Measurements from ENCODE around the gene OPA1. TPM values are rescaled to one million over a fixed set of nuclear protein-coding genes. Genes with fewer than 3 reads are reported as not detected.

OPA1 gene
- total and polyA plus RNA-seq, 2 of the 4 experiments (the other 2 are of a cell fraction), result 17.8 to 73.7 TPM

- no peaks in the 10 kb centered on the region for H3K9me1 ChIP-seq (ENCODE audit: insufficient read depth, low read length)
- dilution Hi-C loops (cut with HindIII; ENCODE audit: low sequenced_read_pairs, unreplicated experiment), result no loop called here
- H2BK20ac ChIP-seq (ENCODE audit: low read depth, low read length), result no peak overlapping the region
- peaks cover 12% of the 10 kb centered on the region for H3K36me3 ChIP-seq (ENCODE audit: control insufficient read depth, insufficient read depth, low read length)
- H3K27ac ChIP-seq (ENCODE audit: insufficient read depth, low read length), result no peak overlapping the region
- ATAC-seq (ENCODE audit: low read depth), result no peak
- H2AK5ac ChIP-seq (ENCODE audit: low read depth, low read length), result no peak overlapping the region
- H2BK15ac ChIP-seq (ENCODE audit: low read depth, low read length), result no peak overlapping the region
- peak; percentile 54 for DNase-seq
- TF ChIP-seq RCOR1 (IDR thresholded peaks at IDR 0.05; ENCODE audit: insufficient replicate concordance, low read length) (no peak), BHLHE40 (IDR thresholded peaks at IDR 0.05; ENCODE audit: low read depth, low read length) (no peak), CEBPB (IDR thresholded peaks at IDR 0.05; ENCODE audit: low read depth, low read length) (no peak), CHD1 (IDR thresholded peaks at IDR 0.05; ENCODE audit: low read depth, low read length) (no peak), MXI1 (IDR thresholded peaks at IDR 0.05; ENCODE audit: borderline replicate concordance, low read depth, low read length) (no peak), SMC3 (IDR thresholded peaks at IDR 0.05; ENCODE audit: low read depth, low read length) (no peak), MAZ (IDR thresholded peaks at IDR 0.05; ENCODE audit: borderline replicate concordance, low read depth, low read length) (no peak), CTCF (conservative IDR thresholded peaks at IDR 0.05; ENCODE audit: low read depth, low read length) (peak; percentile 48), MAFK (IDR thresholded peaks at IDR 0.05; ENCODE audit: low read depth, low read length) (no peak), RAD21 (IDR thresholded peaks at IDR 0.05; ENCODE audit: low read length) (peak; percentile 35; the same call in 1 of the 2 replicates), USF2 (IDR thresholded peaks at IDR 0.05; ENCODE audit: low read depth, low read length) (no peak), RFX5 (IDR thresholded peaks at IDR 0.05; ENCODE audit: low read depth, low read length) (no peak), FOS (IDR thresholded peaks at IDR 0.05; ENCODE audit: low read depth, low read length) (no peak), ELK1 (IDR thresholded peaks at IDR 0.05; ENCODE audit: borderline replicate concordance, low read depth, low read length) (no peak), POLR2A (IDR thresholded peaks at IDR 0.05; ENCODE audit: low read depth, low read length) (no peak)
- H3K9me3 ChIP-seq (ENCODE audit: control insufficient read depth, insufficient read depth, low read length), result no peaks in the 10 kb centered on the region
- no peak overlapping the region for H3K4me2 ChIP-seq (ENCODE audit: low read depth, low read length)
- H2BK5ac ChIP-seq (ENCODE audit: low read depth, low read length, poor library complexity, severe bottlenecking), result no peak overlapping the region
- no peak overlapping the region for H2AK9ac ChIP-seq (replicated peaks; ENCODE audit: low read depth, low read length, poor library complexity)
- H4K20me1 ChIP-seq (ENCODE audit: insufficient read depth, low read length), result no peaks in the 10 kb centered on the region
- ChIA-PET POLR2A (ENCODE audit: unreplicated experiment) (no interaction called here), CTCF (interaction anchor here (0.7 to 2.1 kb wide), 8 partner anchors 10 to 685 kb away, joined by 3 to 9 read pairs (median 4); no protein-coding TSS in a partner anchor)
- intact Hi-C loops (cut with micrococcal nuclease), result loop anchor here (1.0 to 5.0 kb wide), 2 partner anchors 472 to 650 kb away; partner anchors contain the start of gene HES1
- H3K23ac ChIP-seq (ENCODE audit: low read depth, low read length), result no peak overlapping the region
- no CpG with 5 or more reads among the region's 1 CpG for WGBS, 2 experiments (ENCODE audit: extremely low coverage in 2 of 2, insufficient read length in 1 of 2)
- no peak overlapping the region for H3K4ac ChIP-seq (ENCODE audit: low read depth, low read length)
- H3K27me3 ChIP-seq (ENCODE audit: control insufficient read depth, insufficient read depth, low read length), result no peaks in the 10 kb centered on the region
- BruUV-seq (replicated peaks), result no TSS peak
- H3K18ac ChIP-seq (ENCODE audit: low read depth, low read length), result no peak overlapping the region
- no peak overlapping the region for H3K56ac ChIP-seq (ENCODE audit: extremely low read depth, insufficient read depth, low read length)
- no peak overlapping the region for H2AFZ ChIP-seq (replicated peaks; ENCODE audit: low read length, poor library complexity)
- H4K5ac ChIP-seq (ENCODE audit: low read depth, low read length), result no peak overlapping the region
- no peaks in the 10 kb centered on the region for H3K4me1 ChIP-seq (ENCODE audit: control insufficient read depth, insufficient read depth, low read length)
- H4K8ac ChIP-seq (ENCODE audit: low read depth in 2 of 2, low read length in 2 of 2), result no peak overlapping the region
- H3K4me3 ChIP-seq (ENCODE audit: insufficient read depth, low read depth, low read length), result no peak overlapping the region
- in situ Hi-C loops (cut with MboI; ENCODE audit: low sequenced_read_pairs), result loop anchor here (10.0 kb wide), 1 partner anchor 649 kb away; no protein-coding TSS in a partner anchor
- no peak overlapping the region for H3K14ac ChIP-seq (replicated peaks; ENCODE audit: low read depth, low read length)
- H3K79me1 ChIP-seq (ENCODE audit: low read depth in 1 of 2, low read length in 2 of 2), result no peaks in the 10 kb centered on the region; a peak in 1 of 4 replicates
- no peak overlapping the region for H4K91ac ChIP-seq (ENCODE audit: insufficient read depth, low read depth, low read length)
- H2BK120ac ChIP-seq (ENCODE audit: low read depth, low read length), result no peak overlapping the region
- H3K9ac ChIP-seq (ENCODE audit: low read depth, low read length), result no peak overlapping the region
These were observed 72.5 kb downstream of the OPA1 start for GRCh38 chr3:193665370-193665989.
